Sigmoid colon (tissue), 7 donors: ENCODE measurements around the gene SPRR1A. TPM values are rescaled to one million over a fixed set of nuclear protein-coding genes. Genes with fewer than 3 reads are reported as not detected.
"Not testable (repeated sequence)": the region's sequence is repeated elsewhere in the genome, so short reads cannot be mapped to it uniquely, and the experiment has no call there.

Source experiments
- DNase-seq: peaks from one replicate; pipeline ENCODE4 v3.0.0-alpha.2; 2019
- H3K27ac ChIP-seq, 4 donors: fragments of 200-600 bp; sonication (generic); one replicate each; pipeline ENCODE4 v1.5.1; 2016 to 2019; ENCODE audit warnings: mild to moderate bottlenecking in 1 of 4
- H3K27me3 ChIP-seq, 3 donors: fragments of 200-600 bp; sonication (generic); one replicate each; pipeline ENCODE4 v1.5.1; 2019; ENCODE audit warnings: mild to moderate bottlenecking in 1 of 3
- H3K36me3 ChIP-seq, 4 donors: fragments of 200-600 bp; sonication (generic); one replicate each; pipeline ENCODE4 v1.5.1; 2016 to 2019
- H3K4me1 ChIP-seq, 4 donors: fragments of 200-600 bp; sonication (generic); one replicate each; pipeline ENCODE4 v1.5.1; 2017 to 2019
- H3K4me3 ChIP-seq, 4 donors: fragments of 200-600 bp; sonication (generic); one replicate each; pipeline ENCODE4 v1.5.1; 2017 to 2019; ENCODE audit warnings: mild to moderate bottlenecking in 2 of 4, moderate library complexity in 1 of 4
- H3K9me3 ChIP-seq, 4 donors: fragments of 200-600 bp in 3 of 4; sonication (generic) in 3 of 4; one replicate each; pipeline versions ENCODE4 v1.5.1 to v1.6.1; 2013 to 2019
- EP300 ChIP-seq, 4 donors: sonication (generic); formaldehyde crosslinking; IDR thresholded peaks; one replicate each; pipeline ENCODE4 v1.6.1; 2017; ENCODE audit warnings: antibody characterized with exemption in 4 of 4
- POLR2A ChIP-seq, 2 donors: fragments of 450-650 bp; IDR thresholded peaks; one replicate each; pipeline ENCODE4 v1.6.1; 2016; ENCODE audit warnings: antibody characterized with exemption in 2 of 2, mild to moderate bottlenecking in 2 of 2, moderate library complexity in 2 of 2
- POLR2AphosphoS5 ChIP-seq, 4 donors: sonication (generic); formaldehyde crosslinking; IDR thresholded peaks; one replicate each; pipeline ENCODE4 v1.6.1; 2017; ENCODE audit warnings: antibody characterized with exemption in 4 of 4
- WGBS, 2 donors: extraction: QIAGEN DNeasy Blood & Tissue Kit; methylation state at CpG; one replicate each; pipeline ENCODE4 v1.1.7; 2013; 5-methylcytosine and 5-hydroxymethylcytosine counted together
- intact Hi-C: fragments of 100-400 bp; cut with DNase I; formaldehyde crosslinking; loops from one replicate; pipeline ENCODE4 v1.15.1; 2023
- polyA plus RNA-seq, 3 donors: library from polyadenylated mRNA; stranded (reverse); fragments of 200-250 nt; gene quantifications; one replicate each; pipeline ENCODE4 v1.2.3, GENCODE V29; 2013
- total RNA-seq, 4 donors: library from RNA; depleted of rRNA; stranded (reverse); fragments of >200 nt; gene quantifications; one replicate each; pipeline ENCODE4 v1.1.0, GENCODE V29; 2016
- TF ChIP-seq, protein P1 (sequence below), 4 experiments: fragments of 450-650 bp in 3 of 4; fragments of 200-600 bp in 1 of 4; IDR thresholded peaks; one replicate each; pipeline ENCODE4 v1.5.1; 2016 to 2019; ENCODE audit warnings: antibody characterized with exemption in 4 of 4, mild to moderate bottlenecking in 3 of 4, moderate library complexity in 2 of 4
- donor health status: healthy with polysubstance abuse.
- donor health status: Bipolar disorder and iron deficiency.
- donor health status: healthy.

SPRR1A gene
- total and polyA plus RNA-seq, 7 donors, result not detected

DNA sequence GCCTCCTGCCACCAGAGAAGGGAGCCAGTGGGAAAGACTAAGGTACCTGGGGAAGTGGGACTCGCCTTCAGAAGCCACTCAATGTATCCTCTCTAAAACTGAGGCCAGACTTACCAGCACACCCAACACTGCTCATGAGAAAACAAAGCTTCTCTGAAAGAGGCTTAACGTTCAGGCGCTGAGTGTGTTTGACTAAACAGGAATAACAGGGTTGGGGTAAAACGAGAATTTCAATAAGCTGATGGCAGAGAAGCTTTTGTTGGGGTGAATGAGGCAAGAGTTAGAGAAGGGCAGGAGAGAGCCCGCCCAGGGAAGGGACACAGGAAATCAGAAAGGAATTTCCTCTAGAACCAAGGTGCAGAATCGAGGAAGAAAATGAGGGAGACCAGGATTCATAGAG, 15.9 kb downstream of the SPRR1A start:
- H3K36me3 ChIP-seq, result no peaks in the 10 kb centered on the region
- H3K27ac ChIP-seq, result no peak overlapping the region
- no peak for DNase-seq
- no peak overlapping the region for H3K4me3 ChIP-seq
- H3K9me3 ChIP-seq, result no peaks in the 10 kb centered on the region
- no peaks in the 10 kb centered on the region for H3K4me1 ChIP-seq
- intact Hi-C loops, result no loop called here
- TF ChIP-seq EP300 (IDR thresholded peaks at IDR 0.05) (no peak), POLR2A (IDR thresholded peaks at IDR 0.05) (no peak), POLR2AphosphoS5 (IDR thresholded peaks at IDR 0.05) (no peak)
- TF ChIP-seq, protein P1, sequence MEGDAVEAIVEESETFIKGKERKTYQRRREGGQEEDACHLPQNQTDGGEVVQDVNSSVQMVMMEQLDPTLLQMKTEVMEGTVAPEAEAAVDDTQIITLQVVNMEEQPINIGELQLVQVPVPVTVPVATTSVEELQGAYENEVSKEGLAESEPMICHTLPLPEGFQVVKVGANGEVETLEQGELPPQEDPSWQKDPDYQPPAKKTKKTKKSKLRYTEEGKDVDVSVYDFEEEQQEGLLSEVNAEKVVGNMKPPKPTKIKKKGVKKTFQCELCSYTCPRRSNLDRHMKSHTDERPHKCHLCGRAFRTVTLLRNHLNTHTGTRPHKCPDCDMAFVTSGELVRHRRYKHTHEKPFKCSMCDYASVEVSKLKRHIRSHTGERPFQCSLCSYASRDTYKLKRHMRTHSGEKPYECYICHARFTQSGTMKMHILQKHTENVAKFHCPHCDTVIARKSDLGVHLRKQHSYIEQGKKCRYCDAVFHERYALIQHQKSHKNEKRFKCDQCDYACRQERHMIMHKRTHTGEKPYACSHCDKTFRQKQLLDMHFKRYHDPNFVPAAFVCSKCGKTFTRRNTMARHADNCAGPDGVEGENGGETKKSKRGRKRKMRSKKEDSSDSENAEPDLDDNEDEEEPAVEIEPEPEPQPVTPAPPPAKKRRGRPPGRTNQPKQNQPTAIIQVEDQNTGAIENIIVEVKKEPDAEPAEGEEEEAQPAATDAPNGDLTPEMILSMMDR (IDR thresholded peaks at IDR 0.05), result no peak
- whole genome bisulfite sequencing, 2 donors, result 70 to 81% methylated on average over 6 of the region's 6 CpGs
- no peaks in the 10 kb centered on the region for H3K27me3 ChIP-seq

DNA sequence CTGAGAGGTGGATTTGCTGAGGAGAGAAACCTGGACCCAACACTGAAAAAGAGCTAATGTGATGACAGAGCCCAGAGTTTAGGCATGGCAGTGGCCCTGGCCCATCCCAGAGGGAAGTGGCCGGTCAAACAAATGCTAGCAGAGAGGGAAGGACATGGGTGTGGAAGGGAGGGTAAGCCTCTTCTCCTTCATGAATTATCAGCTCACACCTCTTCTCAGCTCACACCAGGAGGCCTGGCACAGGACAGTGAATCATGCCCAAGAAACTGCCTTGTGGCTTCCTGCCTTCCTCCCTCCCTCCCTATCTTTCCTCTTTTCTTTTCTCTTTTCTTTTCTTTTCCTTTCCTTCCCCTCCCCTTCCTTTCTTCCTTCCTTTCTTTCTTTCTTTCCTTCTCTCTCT, 16.4 kb downstream of the SPRR1A start:
- intact Hi-C loops, result no loop called here
- Histone ChIP-seq H3K4me3 (no peak overlapping the region), H3K27ac (no peak overlapping the region), H3K36me3 (no peaks in the 10 kb centered on the region), H3K4me1 (no peaks in the 10 kb centered on the region), H3K27me3 (no peaks in the 10 kb centered on the region), H3K9me3 (no peaks in the 10 kb centered on the region)
- no peak for DNase-seq
- 68 to 100% methylated on average over 1 of the region's 1 CpG for WGBS, 2 donors
- TF ChIP-seq POLR2AphosphoS5 (IDR thresholded peaks at IDR 0.05) (no peak), POLR2A (IDR thresholded peaks at IDR 0.05) (no peak), EP300 (IDR thresholded peaks at IDR 0.05) (no peak)
- TF ChIP-seq, protein P1 (IDR thresholded peaks at IDR 0.05), result no peak

DNA sequence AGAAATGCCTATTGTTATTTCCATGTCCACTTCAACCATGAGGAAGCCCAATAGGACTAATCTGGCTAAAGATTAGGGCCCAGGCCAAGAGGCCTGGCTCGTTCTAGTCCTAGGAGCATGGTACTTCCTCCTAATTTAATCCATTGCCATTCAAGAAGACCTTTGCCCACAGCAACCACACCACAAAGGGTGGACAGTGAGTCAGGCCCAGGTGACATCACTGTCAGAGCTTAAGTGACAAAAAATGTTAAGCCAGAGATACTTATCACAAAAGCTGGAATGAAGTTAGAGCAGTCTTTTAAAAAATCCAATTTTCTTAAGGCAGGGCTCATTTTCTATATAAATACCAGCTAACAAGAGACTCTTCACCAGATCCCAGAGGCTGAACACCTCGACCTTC, 17.5 kb downstream of the SPRR1A start, which contains the start of gene SPRR3:
TSS of gene SPRR3 (plus strand) at position 368 of the 400 bp plus-strand sequence. CDS start 1,272 bp downstream, outside the sequence.
- Histone ChIP-seq H3K27ac (no peak within 1 kb of the TSS), H3K4me1 (no peaks in the 10 kb centered on the region), H3K27me3 (no peaks in the 10 kb centered on the region), H3K9me3 (no peaks in the 10 kb centered on the region), H3K36me3 (no peaks in the 10 kb centered on the region), H3K4me3 (no peak within 1 kb of the TSS)
- intact Hi-C loops, result no loop called here
- WGBS, 2 donors, result 34 to 71% methylated on average over 2 of the region's 2 CpGs
- DNase-seq, result no peak
- TF ChIP-seq, protein P1 (IDR thresholded peaks at IDR 0.05), result no peak
- no peak for TF ChIP-seq EP300 (IDR thresholded peaks at IDR 0.05)
- TF ChIP-seq POLR2AphosphoS5 (IDR thresholded peaks at IDR 0.05), result no peak
- no peak for TF ChIP-seq POLR2A (IDR thresholded peaks at IDR 0.05)

DNA sequence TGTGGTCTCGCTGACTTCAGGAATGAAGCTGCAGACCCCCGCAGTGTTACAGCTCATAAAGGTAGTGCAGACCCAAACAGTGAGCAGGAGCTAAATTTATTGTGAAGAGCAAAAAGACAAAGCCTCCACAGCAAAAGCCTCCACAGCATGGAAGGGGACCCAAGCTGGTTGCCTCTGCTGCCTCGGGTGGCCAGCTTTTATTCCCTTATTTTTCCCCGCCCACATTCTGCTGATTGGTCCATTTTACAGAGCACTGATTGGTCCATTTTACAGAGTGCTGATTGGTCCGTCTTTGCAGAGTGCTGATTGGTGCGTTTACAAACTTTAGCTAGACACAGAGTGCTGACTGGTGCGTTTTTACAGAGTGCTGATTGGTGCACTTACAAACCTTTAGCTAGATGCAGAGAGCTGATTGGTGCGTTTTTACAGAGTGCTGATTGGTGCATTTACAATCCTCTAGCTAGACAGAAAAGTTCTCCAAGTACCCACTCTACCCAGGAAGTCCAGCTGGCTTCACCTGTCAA, 27.4 kb downstream of the SPRR1A start:
- H3K36me3 ChIP-seq, DNase-seq, H3K4me1 ChIP-seq, H3K27ac ChIP-seq, intact Hi-C loops, H3K4me3 ChIP-seq, H3K9me3 ChIP-seq, H3K27me3 ChIP-seq: not testable (repeated sequence)
- WGBS, 2 donors, result 86 to 90% methylated on average over 8 of the region's 8 CpGs

DNA sequence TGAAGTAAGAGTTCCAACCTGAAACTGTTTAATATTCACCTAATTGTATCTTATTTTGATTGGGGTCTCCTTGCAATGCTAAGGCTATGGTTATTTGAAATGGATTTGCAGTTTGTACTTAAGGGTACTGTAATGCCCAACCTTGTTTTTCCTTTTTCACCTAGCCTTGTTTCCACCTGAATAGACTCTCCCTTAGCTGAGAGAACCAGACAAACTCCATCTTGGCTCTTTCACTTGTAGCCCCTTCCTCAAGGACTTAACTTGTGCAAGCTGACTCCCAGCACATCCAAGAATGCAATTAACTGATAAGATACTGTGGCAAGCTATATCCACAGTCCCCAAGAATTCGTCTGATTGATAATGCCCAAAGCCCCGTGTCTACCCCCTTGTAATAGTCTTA, 37.9 kb downstream of the SPRR1A start:
- H3K9me3 ChIP-seq, H3K4me1 ChIP-seq, H3K27me3 ChIP-seq, intact Hi-C loops, H3K27ac ChIP-seq, H3K36me3 ChIP-seq, DNase-seq, H3K4me3 ChIP-seq: not testable (repeated sequence)
- 30 to 32% methylated on average over 2 of the region's 2 CpGs for WGBS, 2 donors

DNA sequence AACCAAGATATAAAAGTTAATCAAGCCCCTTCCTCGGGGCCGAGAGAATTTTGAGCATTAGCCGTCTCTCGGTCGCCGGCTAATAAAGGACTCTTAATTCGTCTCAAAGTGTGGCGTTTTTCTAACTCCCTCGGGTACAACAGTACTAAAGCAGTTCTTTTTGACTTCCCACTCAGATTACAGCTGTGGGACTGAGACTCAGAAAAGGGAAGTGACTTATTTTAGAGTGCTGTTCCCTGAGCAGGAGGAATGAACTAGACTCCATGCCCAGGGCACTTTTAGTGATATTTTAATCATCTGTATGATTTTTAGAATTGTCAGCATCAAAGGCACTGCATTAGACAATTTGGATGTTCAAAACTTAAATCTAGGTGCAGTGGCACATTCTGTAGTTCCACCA, 38.5 kb downstream of the SPRR1A start:
- H3K4me3 ChIP-seq, H3K4me1 ChIP-seq, H3K27me3 ChIP-seq, H3K27ac ChIP-seq, DNase-seq, H3K9me3 ChIP-seq, intact Hi-C loops, H3K36me3 ChIP-seq: not testable (repeated sequence)
- WGBS, 2 donors, result 46 to 78% methylated on average over 9 of the region's 9 CpGs
